ENCODE measurements around the gene CBARP.

GRCh38 chr19:1258163-1258492, 20.3 kb upstream of the CBARP start:
- TF ChIP-seq, protein P1, sequence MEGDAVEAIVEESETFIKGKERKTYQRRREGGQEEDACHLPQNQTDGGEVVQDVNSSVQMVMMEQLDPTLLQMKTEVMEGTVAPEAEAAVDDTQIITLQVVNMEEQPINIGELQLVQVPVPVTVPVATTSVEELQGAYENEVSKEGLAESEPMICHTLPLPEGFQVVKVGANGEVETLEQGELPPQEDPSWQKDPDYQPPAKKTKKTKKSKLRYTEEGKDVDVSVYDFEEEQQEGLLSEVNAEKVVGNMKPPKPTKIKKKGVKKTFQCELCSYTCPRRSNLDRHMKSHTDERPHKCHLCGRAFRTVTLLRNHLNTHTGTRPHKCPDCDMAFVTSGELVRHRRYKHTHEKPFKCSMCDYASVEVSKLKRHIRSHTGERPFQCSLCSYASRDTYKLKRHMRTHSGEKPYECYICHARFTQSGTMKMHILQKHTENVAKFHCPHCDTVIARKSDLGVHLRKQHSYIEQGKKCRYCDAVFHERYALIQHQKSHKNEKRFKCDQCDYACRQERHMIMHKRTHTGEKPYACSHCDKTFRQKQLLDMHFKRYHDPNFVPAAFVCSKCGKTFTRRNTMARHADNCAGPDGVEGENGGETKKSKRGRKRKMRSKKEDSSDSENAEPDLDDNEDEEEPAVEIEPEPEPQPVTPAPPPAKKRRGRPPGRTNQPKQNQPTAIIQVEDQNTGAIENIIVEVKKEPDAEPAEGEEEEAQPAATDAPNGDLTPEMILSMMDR (IDR thresholded peaks at IDR 0.05; ENCODE audit: insufficient read depth, low read length, poor library complexity, severe bottlenecking) = no peak
- no peak for TF ChIP-seq EZH2phosphoT487 (conservative IDR thresholded peaks at IDR 0.05; ENCODE audit: low read length)

Measured in SU-DHL-6 (cell line).